G401 (cell line): ENCODE data around the gene PRDM16. TPM values are rescaled to one million over a fixed set of nuclear protein-coding genes. Genes with fewer than 3 reads are reported as not detected.

ENCODE experiments used
- DNase-seq: peaks from one replicate; pipeline ENCODE4 v3.0.0-alpha.2; 2015; ENCODE audit warnings: low spot score
- in situ Hi-C: cut with HindIII; loops from 2 replicates; pipeline ENCODE4 v1.10.0; 2016; ENCODE audit warnings: low sequenced_read_pairs, mixed read lengths
- total RNA-seq: library from RNA; depleted of rRNA; stranded (reverse); fragments of >200 nt; shearing (Covaris generic); gene quantifications from 2 replicates; pipeline ENCODE4 v1.2.3, GENCODE V29; 2014

The PRDM16 gene
- total RNA-seq, 1 experiment from 2014 or later: 2.8 TPM

DNA sequence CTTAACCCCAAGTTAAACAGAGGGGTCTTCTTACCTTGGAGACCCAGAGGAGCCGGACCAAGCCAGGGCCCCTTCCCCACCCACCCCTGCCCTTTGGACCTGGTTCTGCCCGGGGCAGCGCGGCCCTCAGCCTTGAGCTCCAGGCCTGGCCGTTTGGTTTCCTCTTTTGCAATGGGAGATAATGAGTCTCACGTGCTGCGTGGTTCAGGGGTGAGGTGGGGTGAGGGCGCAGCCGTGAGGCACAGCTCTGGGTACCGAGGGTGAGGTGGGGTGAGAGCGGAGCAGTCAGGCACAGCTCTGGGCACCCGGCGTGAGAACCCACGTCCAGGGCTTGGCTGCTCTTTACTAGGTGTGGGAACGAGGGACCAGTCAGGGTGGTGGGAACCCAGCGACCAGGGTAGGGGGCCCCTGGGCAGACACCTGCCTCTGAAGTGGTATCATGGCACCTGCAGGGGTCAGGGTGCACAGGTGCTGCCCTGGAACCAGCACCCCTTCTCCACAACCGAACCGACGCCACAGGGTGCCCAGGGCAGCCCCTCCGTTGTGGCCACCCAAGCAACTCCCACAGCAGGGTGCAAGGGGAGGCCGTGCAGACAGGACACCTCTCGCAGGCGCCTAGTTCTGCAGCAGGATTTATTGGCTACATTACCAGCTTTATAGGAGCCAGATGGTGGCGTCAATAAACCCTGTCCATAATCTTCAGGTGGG lies 182.2 kb downstream of the PRDM16 start:
- DNase-seq: no peak
- in situ Hi-C loops: no loop called here

GRCh38 chr1:3251807-3252428 lies 182.9 kb downstream of the PRDM16 start:
- no peak for DNase-seq
- in situ Hi-C loops: no loop called here

- in situ Hi-C loops: no loop called here
- no peak for DNase-seq
Observed at GRCh38 chr1:3255680-3256079, 186.7 kb downstream of the PRDM16 start.

- in situ Hi-C loops: no loop called here
- DNase-seq: no peak
Observed at GRCh38 chr1:3257788-3258187, 188.8 kb downstream of the PRDM16 start.

DNA sequence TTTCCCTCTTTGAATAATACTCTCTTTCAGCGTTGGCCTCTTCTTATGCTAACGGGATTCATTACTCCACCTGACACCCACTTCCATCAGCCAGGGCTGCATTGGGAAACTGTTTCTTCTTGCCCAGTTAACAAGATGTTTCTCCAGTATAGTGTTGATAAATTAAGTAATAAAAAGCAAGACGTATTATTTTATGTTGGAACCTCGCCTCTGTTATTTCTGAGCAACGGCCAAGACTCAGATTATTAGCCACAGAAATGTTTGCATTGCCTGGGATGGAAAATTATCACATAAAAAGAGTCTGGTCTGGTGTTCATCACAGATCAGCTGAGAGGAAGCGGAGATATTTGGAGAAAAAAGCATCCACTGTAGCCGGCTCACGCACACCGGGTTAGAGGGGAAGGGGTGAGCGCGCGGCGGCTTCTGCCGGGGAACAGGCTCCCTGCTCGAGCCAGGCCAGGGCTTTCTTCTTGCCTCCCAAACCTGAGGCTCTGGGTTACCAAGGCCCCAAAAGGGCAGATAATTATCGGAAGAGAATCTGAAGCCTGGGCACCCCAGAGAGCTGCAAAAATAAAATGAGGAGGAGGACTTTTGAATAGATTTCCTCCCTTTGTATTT lies 189.5 kb downstream of the PRDM16 start:
- DNase-seq: no peak
- in situ Hi-C loops: no loop called here

GRCh38 chr1:3259020-3259419 lies 190.0 kb downstream of the PRDM16 start:
- DNase-seq: no peak
- in situ Hi-C loops: no loop called here

DNA sequence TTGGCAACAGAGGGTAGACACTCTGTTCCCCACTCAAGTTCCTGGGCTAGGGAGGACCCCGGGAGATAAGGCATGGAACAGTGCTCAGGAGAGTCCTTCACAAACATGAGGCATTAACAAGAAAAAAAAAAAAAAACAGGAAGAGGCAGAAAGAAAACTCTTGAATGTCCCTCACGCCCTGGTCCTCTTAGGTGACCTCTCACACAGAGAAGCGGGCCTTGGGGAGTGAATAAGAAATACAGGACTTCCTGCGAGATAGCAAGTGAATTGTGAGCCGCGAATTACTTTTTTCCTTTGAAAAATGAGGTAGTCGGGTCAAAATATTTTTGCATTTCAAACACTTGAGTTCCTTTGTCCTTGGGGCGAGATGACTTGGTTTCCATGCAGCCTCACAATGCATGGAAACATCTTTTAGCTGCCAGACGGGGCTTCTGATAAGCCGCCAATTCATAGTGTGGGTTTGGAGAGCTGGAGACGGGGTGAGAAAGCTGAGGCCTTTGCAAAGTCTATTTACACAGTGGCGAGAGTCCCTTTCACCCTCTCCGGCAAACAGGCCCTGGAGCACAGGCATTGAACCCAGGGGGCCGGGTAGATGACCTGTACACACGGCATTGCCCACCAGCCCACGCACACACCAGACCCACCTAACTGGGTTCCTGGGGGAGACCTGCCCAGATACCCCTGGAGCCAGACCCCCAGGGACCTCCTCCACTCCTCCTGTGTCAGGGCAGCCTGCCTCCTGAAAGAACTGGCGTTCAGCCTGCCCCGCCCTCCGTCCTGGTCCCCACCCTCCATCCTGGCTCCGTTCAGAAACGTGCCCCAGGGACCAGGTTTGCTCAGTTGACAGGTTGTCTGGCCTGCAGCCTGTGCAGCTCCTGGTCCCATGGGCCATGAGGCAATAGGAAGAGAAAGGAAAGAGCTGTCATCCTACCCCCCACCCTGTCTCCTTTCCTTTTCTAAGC lies 192.3 kb downstream of the PRDM16 start:
- in situ Hi-C loops: no loop called here
- DNase-seq: no peak

- DNase-seq: no peak
- in situ Hi-C loops: no loop called here
Observed at GRCh38 chr1:3261969-3262579, 193.1 kb downstream of the PRDM16 start.

DNA sequence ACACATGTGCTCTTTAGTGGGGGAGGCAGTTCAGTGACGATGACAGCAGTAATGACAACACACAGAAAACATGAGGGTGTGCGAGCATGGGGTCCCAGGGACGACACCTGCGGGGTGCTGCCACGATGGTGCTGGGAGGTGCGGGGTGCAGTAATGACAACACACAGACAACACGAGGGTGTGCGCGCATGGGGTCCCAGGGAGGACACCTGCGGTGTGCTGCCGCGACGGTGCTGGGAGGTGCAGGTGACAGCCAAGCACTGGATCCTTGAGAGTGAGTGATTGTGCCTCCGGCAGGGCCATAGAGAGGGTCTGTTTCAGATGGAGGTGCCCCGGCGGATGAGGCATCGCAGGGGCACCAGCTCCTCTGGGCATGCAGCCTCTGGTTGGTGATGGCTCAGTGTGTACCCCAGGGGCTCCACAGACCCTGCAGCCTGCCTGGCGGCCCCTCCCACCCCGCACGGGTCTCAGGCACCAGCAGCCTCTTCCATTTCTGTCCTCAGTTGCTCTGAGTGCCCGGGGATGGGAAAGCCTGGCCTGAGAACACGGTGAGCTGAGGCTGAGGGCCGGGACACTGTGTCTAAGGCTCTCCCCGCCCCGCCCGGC lies 193.8 kb downstream of the PRDM16 start:
- no peak for DNase-seq
- in situ Hi-C loops: no loop called here

DNA sequence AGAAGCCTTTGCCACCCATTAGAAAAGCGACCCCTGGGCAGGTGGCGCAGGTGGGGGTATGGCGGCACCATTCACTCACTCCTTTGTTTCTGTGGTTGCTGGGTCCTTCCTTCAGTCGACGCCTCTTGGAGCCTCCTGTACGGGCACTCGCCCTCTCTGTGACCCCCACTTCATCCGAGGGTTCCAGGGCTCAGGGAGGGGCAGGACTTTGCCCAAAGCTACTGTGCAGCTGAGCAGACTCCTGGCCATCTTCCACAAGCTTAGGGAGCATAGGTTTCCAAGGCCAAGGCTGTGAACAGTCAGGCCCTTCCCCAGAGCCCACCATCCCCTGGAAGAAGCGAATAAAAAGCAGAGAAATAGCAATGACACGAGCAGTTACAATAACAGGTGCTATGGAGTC lies 194.8 kb downstream of the PRDM16 start:
- in situ Hi-C loops: no loop called here
- no peak for DNase-seq

DNA sequence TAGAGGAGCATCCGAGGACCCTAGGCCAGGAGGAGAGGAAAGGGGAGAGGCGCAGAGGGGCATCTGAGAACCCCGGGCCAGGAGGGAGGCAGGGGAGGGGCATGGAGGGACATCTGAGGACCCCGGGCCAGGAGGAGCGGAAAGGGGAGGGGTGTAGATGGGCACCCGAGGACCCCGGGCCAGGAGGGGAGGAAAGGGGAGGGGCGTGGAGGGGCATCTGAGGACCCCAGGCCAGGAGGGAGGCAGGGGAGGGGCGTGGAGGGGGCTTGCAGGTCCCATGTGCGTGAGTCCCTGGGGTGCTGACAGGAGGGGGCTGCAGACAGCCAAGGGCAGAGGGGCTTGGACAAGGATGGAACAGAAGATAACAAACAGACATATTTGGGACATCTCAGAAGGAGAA lies 195.5 kb downstream of the PRDM16 start:
- in situ Hi-C loops: no loop called here
- DNase-seq: no peak

DNA sequence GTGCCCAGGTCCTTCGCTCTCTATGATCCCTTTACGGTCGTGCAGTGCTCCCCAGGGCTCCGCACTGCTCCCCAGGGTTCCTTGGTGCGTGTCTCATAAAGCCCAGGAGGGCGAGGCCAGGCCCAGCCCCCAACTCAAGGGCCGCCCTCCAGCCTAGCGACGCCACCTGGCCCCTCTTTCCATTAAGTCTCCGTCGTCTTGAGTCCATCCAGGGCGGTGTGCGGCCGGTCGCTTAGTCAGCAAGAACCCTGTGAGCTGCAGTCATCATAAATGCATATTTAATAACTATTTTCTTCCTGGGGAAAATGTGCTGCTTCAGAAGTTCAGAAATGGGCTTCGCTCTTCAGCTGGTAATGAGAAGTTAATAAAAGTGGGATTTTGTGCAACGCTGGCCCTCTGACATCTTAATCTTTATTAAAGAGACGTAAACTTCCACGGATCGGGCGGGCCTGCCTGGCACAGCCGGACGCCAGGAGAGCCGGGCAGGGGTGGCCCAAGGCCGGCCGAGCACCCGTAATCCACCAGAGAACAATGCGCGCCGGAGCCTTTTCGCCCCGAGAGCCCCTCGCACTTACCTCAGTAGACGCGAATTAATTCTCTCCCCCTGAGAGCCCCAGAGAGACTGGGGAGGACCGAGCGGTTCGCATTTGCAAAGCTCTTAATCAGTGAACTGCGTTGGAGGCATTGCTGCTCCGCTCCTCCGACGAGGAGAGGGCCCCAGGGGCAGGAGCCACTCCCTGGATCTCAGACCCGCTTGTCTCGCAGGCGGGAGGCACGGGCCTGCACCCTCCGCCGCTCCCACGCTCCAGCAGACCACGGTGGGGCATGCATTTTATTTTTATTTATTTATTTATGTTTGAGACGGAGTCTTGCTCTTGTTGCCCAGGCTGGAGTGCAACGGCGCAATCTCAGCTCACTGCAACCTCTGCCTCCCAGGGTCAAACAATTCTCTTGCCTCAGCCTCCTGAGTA lies 197.1 kb downstream of the PRDM16 start:
- DNase-seq: no peak
- in situ Hi-C loops: no loop called here

DNA sequence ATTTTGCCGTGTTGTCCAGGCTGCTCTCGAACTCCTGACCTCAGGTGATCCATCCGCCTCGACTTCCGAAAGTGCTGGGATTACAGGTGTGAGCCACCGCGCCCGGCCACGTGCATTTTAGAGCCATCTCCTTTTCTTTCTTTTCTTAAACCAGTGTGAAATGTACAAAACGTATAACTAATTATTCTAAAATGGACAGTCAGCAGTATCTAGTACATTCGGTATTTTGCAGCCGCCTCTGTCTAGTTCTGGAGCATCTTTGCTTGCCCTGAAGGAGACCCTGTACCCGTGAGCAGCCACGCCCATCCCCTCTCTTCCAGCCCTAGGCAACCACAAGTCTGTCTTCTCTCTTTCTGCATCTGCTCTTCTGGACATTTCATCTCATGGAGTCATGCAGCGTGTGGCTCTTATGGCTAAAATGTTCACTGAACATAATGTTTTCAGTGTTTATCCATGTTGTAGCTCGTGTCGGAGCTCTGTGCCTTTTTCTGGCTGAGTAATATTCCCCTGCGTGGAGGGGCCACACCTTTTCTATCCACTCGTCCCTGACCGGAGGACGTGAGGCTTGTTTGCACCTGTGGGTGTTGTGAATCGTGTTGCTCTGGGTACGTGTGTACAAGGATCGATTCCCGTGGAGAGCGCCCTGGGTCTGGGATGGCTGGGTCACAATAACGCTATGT lies 198.0 kb downstream of the PRDM16 start:
- in situ Hi-C loops: no loop called here
- no peak for DNase-seq

DNA sequence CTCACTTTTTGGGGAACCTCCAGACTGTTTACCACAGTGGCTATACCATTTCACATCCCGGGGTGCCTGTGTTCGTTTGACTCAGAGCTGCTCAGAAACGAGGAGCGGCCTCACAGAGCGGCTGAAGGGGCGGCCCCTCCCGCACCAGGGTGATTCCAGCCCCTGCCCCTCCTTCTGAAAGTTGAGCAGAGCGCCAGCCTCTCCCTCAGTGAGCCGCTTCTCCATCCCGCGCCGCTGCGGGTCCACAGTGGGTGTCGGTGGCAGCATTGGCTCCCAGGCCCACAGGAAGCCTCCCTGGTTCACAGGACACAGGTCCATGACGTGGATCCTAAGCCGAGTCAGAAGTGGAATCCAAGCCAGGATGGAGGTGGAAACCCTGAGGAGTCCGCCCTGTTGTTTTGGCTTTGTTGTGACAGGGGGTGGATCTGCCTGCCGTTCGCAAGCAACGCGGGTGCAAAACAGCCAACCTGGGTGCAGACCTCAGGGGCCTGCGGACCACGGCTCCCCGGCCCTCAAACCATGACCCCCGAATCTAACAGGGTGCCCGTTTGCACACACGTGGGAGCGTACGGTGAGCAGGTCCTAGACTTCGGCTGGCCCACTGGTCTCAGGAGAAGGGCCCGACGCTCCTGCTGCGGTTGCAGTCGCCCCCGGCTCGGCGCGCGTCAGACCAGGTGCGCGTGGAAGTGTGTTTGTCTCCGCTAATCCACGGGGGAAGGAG lies 198.7 kb downstream of the PRDM16 start:
- DNase-seq: no peak
- in situ Hi-C loops: no loop called here

DNA sequence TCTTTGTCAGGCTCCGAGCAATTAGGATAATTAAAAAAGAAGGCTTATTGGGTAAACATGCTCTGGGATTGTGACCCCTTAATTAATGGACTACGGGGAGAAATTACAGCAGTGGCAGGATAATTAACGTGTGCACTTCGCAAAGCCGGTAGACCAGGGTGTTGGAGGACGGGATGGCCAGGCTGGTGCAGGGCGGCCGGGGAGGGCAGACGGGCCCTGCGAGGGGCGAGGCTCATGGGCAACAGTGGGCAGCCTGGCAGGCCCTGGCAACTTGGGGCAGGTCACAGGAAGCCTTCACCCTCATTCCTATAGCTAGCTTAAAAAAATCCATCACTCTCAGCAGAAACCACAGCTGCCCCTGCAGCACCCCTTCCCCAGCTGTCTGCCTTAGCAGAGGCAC lies 199.3 kb downstream of the PRDM16 start:
- in situ Hi-C loops: no loop called here
- DNase-seq: no peak

DNA sequence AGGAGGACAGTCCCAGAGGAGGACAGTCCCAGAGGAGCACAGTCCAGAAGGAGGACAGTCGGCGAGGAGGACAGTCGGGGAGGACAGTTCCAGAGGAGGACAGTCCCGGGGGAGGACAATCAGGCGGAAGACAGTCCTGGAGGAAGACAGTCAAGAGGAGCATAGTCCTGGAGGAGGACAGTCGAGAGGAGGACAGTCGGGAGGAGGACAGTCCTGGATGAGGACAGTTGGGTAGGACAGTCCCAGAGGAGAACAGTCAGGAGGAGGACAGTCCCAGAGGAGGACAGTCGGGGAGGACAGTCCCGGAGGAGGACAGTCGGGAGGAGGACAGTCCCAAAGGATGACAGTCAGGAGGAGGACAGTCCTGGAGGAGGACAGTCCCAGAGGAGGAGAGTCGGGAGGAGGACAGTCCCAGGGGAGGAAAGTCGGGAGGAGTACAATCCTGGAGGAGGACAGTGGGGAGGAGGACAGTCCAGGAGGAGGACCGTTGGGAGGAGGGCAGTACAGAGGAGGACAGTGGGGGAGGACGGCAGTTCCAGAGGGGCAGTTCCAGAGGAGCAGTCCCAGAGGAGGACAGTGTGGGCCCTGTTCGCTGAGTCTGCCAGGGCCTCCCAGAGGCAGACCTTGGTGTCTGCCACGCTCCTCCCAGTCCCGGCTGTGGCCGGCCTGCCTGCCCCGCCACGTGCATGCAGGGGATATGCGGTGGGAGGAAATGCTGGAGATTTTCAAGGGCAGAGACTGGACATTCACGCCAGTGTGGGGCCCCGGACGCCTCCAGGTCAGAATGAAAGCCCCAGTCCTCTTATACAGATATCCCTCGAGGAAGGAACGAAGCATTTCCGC lies 201.6 kb downstream of the PRDM16 start:
- DNase-seq: no peak
- in situ Hi-C loops: no loop called here
